GM18870 (cell line): ENCODE measurements around the gene PLTP.

Experiments used
- ATAC-seq: cut with Tn5 transposase; IDR thresholded peaks from one replicate; pipeline ENCODE4 v1.9.1; 2021; ENCODE audit warnings: moderate library complexity; ENCODE audit not compliant: unreplicated experiment

PLTP gene

DNA sequence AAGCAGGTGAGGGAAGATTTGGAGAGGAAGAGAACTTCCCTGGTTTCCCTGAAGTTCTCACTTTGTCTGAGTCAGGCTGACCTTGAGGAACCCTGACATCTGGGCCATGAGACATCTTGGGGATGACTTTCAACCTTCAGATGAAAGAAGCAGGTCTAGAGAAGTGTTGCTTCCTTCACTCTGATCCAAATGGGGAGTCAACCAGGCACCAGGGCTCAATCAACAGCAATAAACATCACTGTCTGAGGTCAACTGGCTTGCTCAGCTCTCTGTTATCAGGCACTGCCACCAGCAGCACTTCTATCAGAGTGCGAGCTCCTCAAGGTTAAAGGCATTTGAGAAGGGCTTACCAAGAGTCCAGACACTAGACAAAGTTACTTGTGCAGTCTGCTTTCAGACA, 61.0 kb downstream of the PLTP start:
- no peak for ATAC-seq

- no peak for ATAC-seq
These were observed 61.7 kb downstream of the PLTP start for GRCh38 chr20:45850238-45850637.

GRCh38 chr20:45848969-45849582, 62.9 kb downstream of the PLTP start:
- ATAC-seq: no peak
